Kidney (tissue), 14 donors: ENCODE data around the gene IGF2BP3. TPM values are rescaled to one million over a fixed set of nuclear protein-coding genes. Genes with fewer than 3 reads are reported as not detected.

Source experiments
- DNase-seq, 5 donors: peaks; one replicate each; pipeline ENCODE4 v3.0.0-alpha.2; 2013 to 2020
- FAIRE-seq: peaks from 2 replicates; lab custom pipeline; 2012; peaks lifted over from hg19 to GRCh38; lab: Jason Lieb, UNC
- H3K27ac ChIP-seq, 2 donors: one replicate each; pipeline ENCODE4 v1.7.0; 2013; ENCODE audit warnings: low read depth in 2 of 2, low read length in 2 of 2, inconsistent platforms in 1 of 2
- H3K27me3 ChIP-seq: one replicate; pipeline ENCODE4 v1.7.1; 2013; ENCODE audit warnings: low read length, inconsistent platforms; ENCODE audit not compliant: control insufficient read depth, insufficient read depth
- H3K36me3 ChIP-seq, 3 donors: one replicate each; pipeline versions ENCODE4 v1.7.0 to v1.7.1; 2013; ENCODE audit warnings: low read length in 3 of 3, control low read depth in 1 of 3, inconsistent platforms in 1 of 3; ENCODE audit not compliant: insufficient read depth in 3 of 3, control insufficient read depth in 2 of 3
- H3K4me1 ChIP-seq, 3 donors: one replicate each; pipeline versions ENCODE4 v1.7.0 to v1.7.1; 2013; ENCODE audit warnings: low read length in 3 of 3, inconsistent platforms in 1 of 3, low read depth in 1 of 3; ENCODE audit not compliant: control insufficient read depth in 2 of 3, insufficient read depth in 2 of 3
- H3K4me3 ChIP-seq, 3 donors: one replicate each; pipeline versions ENCODE4 v1.7.0 to v1.8.1; 2013; ENCODE audit warnings: low read length in 3 of 3, control low read depth in 1 of 3, inconsistent platforms in 1 of 3
- H3K9ac ChIP-seq, 3 donors: one replicate each; pipeline versions ENCODE4 v1.7.0 to v1.7.1; 2013; ENCODE audit warnings: low read length in 3 of 3, control low read depth in 1 of 3, inconsistent platforms in 1 of 3
- H3K9me3 ChIP-seq, 3 donors: one replicate each; pipeline versions ENCODE4 v1.7.0 to v1.7.1; 2013; ENCODE audit warnings: low read length in 3 of 3, control low read depth in 1 of 3, inconsistent platforms in 1 of 3; ENCODE audit not compliant: control insufficient read depth in 2 of 3, insufficient read depth in 1 of 3
- CTCF ChIP-seq: IDR thresholded peaks from 3 replicates; pipeline ENCODE4 v1.5.1; 2012; ENCODE audit warnings: mild to moderate bottlenecking, moderate library complexity, borderline replicate concordance; ENCODE audit not compliant: insufficient read depth; ENCODE audit errors: extremely low read depth
- intact Hi-C: fragments of 100-400 bp; cut with DNase I; formaldehyde crosslinking; loops from one replicate; pipeline ENCODE4 v1.11.1; 2022
- polyA plus RNA-seq: library from polyadenylated mRNA; stranded (reverse); fragments of 350-450 nt; fragmentation: Illumina TruSeq; extraction: RNeasy Lipid Tissue Mini Kit (QIAGEN cat#74804); gene quantifications from one replicate; pipeline ENCODE4 v1.2.3, GENCODE V29; 2014; ENCODE audit warnings: low read depth, low replicate concordance; ENCODE audit not compliant: insufficient read depth
- total RNA-seq: library from RNA; stranded (reverse); fragmentation: NEBNext Ultra II Directional; extraction: Animal tissue kit (Norgen Biotek cat#: 25700); gene quantifications from one replicate; pipeline ENCODE4 v1.2.1, GENCODE V29; 2021
- donor health status: control.
- donor health status: control.
- donor health status: control.
- donor health status: control.
- donor health status: control.
- donor health status: DM: yes; HTN: yes; CAD: no.
- donor health status: Normal renal cell carcinoma (clear cell type).

Gene IGF2BP3
- total and polyA plus RNA-seq, 2 donors from 2014 or later = 0.85 TPM; not detected in 1

GRCh38 chr7:23273141-23273599, 197.1 kb downstream of the IGF2BP3 start:
- Histone ChIP-seq H3K4me3 (peak overlapping the region in 1 of 3 donors; percentile 18), H3K4me1 (no peaks in the 10 kb centered on the region), H3K27ac (no peak overlapping the region), H3K36me3 (no peaks in the 10 kb centered on the region), H3K9me3 (no peaks in the 10 kb centered on the region), H3K9ac (no peak overlapping the region), H3K27me3 (no peaks in the 10 kb centered on the region)
- TF ChIP-seq CTCF = peak; percentile 75
- intact Hi-C loops = no loop called here
- DNase-seq = peak; percentile 83 to 88 (median 87)
- no peak for FAIRE-seq

- DNase-seq = no peak
- FAIRE-seq = no peak
These were observed 198.0 kb downstream of the IGF2BP3 start for GRCh38 chr7:23272275-23272674.

GRCh38 chr7:23268746-23269145, 201.5 kb downstream of the IGF2BP3 start:
- no peak for TF ChIP-seq CTCF
- FAIRE-seq (no peak), DNase-seq (no peak)
- Histone ChIP-seq H3K4me1 (no peaks in the 10 kb centered on the region), H3K9me3 (no peaks in the 10 kb centered on the region), H3K27me3 (no peaks in the 10 kb centered on the region), H3K27ac (no peak overlapping the region), H3K4me3 (no peak overlapping the region), H3K9ac (no peak overlapping the region), H3K36me3 (no peaks in the 10 kb centered on the region)
- intact Hi-C loops = no loop called here

More at GRCh38 chr7:23272275-23272674, 198.0 kb downstream of the IGF2BP3 start:
- H3K4me1 ChIP-seq = no peaks in the 10 kb centered on the region
- no peak overlapping the region for H3K4me3 ChIP-seq
- H3K27ac ChIP-seq = no peak overlapping the region
- H3K9ac ChIP-seq = no peak overlapping the region
- no peaks in the 10 kb centered on the region for H3K27me3 ChIP-seq
- intact Hi-C loops = no loop called here
- H3K36me3 ChIP-seq = no peaks in the 10 kb centered on the region
- no peak for TF ChIP-seq CTCF
- no peaks in the 10 kb centered on the region for H3K9me3 ChIP-seq

GRCh38 chr7:23268167-23268566, 202.1 kb downstream of the IGF2BP3 start:
- Histone ChIP-seq H3K36me3 (no peaks in the 10 kb centered on the region), H3K4me3 (no peak overlapping the region), H3K9me3 (no peaks in the 10 kb centered on the region), H3K9ac (no peak overlapping the region), H3K27ac (no peak overlapping the region), H3K27me3 (no peaks in the 10 kb centered on the region), H3K4me1 (no peaks in the 10 kb centered on the region)
- FAIRE-seq (no peak), DNase-seq (no peak)
- intact Hi-C loops = no loop called here
- TF ChIP-seq CTCF = no peak
